Muscle of leg (tissue), 16 donors: ENCODE results near the gene ITFG2. TPM values are rescaled to one million over a fixed set of nuclear protein-coding genes. Genes with fewer than 3 reads are reported as not detected.
A peak's percentile ranks its signal among the peaks of the same experiment; 100 is the strongest.
"Not testable (repeated sequence)": the region's sequence is repeated elsewhere in the genome, so short reads cannot be mapped to it uniquely, and the experiment has no call there.

Experiments used
- DNase-seq: peaks from one replicate; pipeline ENCODE4 v3.0.0; 2013
- H3K27ac ChIP-seq: one replicate; pipeline ENCODE4 v1.5.1; 2013; ENCODE audit warnings: mild to moderate bottlenecking, low read length, control low read depth
- H3K27me3 ChIP-seq: one replicate; pipeline ENCODE4 v1.6.1; 2013; ENCODE audit warnings: low read length; ENCODE audit not compliant: control insufficient read depth, insufficient read depth
- H3K36me3 ChIP-seq: one replicate; pipeline ENCODE4 v1.6.1; 2013; ENCODE audit warnings: low read length; ENCODE audit not compliant: control insufficient read depth, insufficient read depth
- H3K4me1 ChIP-seq: one replicate; pipeline ENCODE4 v1.6.1; 2013; ENCODE audit warnings: low read length; ENCODE audit not compliant: control insufficient read depth, insufficient read depth
- H3K4me3 ChIP-seq: one replicate; pipeline ENCODE4 v1.5.1; 2013; ENCODE audit warnings: low read length, control low read depth
- H3K9me3 ChIP-seq: replicated peaks from 2 replicates; pipeline ENCODE4 v1.6.1; 2013; ENCODE audit warnings: low read depth, low read length; ENCODE audit not compliant: control insufficient read depth
- WGBS: methylation state at CpG from one replicate; pipeline ENCODE4 v1.1.5; 2013; ENCODE audit warnings: missing lambda C conversion rate; ENCODE audit not compliant: insufficient coverage; 5-methylcytosine and 5-hydroxymethylcytosine counted together
- long read RNA-seq, 11 donors: transcript quantifications; one replicate each; lab custom pipeline, GENCODE V29; 2026
- polyA plus RNA-seq, 8 donors: library from polyadenylated mRNA; unstranded; fragments of 120-200 nt; gene quantifications; one replicate each; pipeline versions ENCODE4 v1.2.1 to v1.2.3, GENCODE V29; 2013; ENCODE audit warnings: inconsistent platforms in 1 of 8, low replicate concordance in 1 of 8; ENCODE audit not compliant: insufficient read length in 8 of 8, insufficient read depth in 1 of 8
- total RNA-seq: library from RNA; stranded (reverse); fragments of 120-200 nt; gene quantifications from one replicate; pipeline ENCODE4 v1.2.4, GENCODE V29; 2013

The ITFG2 gene
- 26.5 TPM for total RNA-seq
- 10 to 100 TPM; 25.3 to 38.0 (median 31.9) TPM for polyA plus RNA-seq
- long read RNA-seq, donor 1, partial matches to known transcripts, result 0 of 4 reads
- long read RNA-seq, donor 1, other reads (novel, unspliced or antisense), result 0 of 4 reads
- long read RNA-seq, donor 2, result 0 reads
- long read RNA-seq, donor 3, transcript ITFG2-201 (12 exons, 2,361 nt), result major isoform, 5 of 7 reads
- long read RNA-seq, donor 3, partial matches to known transcripts, result 0 of 7 reads
- long read RNA-seq, donor 3, other reads (novel, unspliced or antisense), result 0 of 7 reads
- long read RNA-seq, donor 4, partial matches to known transcripts, result 0 of 4 reads
- long read RNA-seq, donor 4, other reads (novel, unspliced or antisense), result 0 of 4 reads
- long read RNA-seq, donor 5, transcript ITFG2-201 (12 exons, 2,361 nt), result major isoform, 7 of 23 reads
- long read RNA-seq, donor 5, partial matches to known transcripts, result 15 of 23 reads
- long read RNA-seq, donor 5, other reads (novel, unspliced or antisense), result 0 of 23 reads
- long read RNA-seq, donor 6, transcript ITFG2-211 (4 exons, 587 nt), result minor isoform, 5 of 18 reads
- long read RNA-seq, donor 6, transcript ITFG2-201 (12 exons, 2,361 nt), result major isoform, 8 of 18 reads
- long read RNA-seq, donor 6, partial matches to known transcripts, result 5 of 18 reads
- long read RNA-seq, donor 6, other reads (novel, unspliced or antisense), result 0 of 18 reads
- long read RNA-seq, donor 7, partial matches to known transcripts, result 5 of 7 reads
- long read RNA-seq, donor 7, other reads (novel, unspliced or antisense), result 0 of 7 reads
- long read RNA-seq, donor 8, partial matches to known transcripts, result 0 of 2 reads
- long read RNA-seq, donor 8, other reads (novel, unspliced or antisense), result 0 of 2 reads
- long read RNA-seq, donor 9, partial matches to known transcripts, result 0 of 5 reads
- long read RNA-seq, donor 9, other reads (novel, unspliced or antisense), result 0 of 5 reads
- long read RNA-seq, donor 10, partial matches to known transcripts, result 10 of 17 reads
- long read RNA-seq, donor 10, other reads (novel, unspliced or antisense), result 0 of 17 reads
- long read RNA-seq, donor 11, transcript ITFG2-201 (12 exons, 2,361 nt), result major isoform, 8 of 11 reads
- long read RNA-seq, donor 11, partial matches to known transcripts, result 0 of 11 reads
- long read RNA-seq, donor 11, other reads (novel, unspliced or antisense), result 0 of 11 reads

DNA sequence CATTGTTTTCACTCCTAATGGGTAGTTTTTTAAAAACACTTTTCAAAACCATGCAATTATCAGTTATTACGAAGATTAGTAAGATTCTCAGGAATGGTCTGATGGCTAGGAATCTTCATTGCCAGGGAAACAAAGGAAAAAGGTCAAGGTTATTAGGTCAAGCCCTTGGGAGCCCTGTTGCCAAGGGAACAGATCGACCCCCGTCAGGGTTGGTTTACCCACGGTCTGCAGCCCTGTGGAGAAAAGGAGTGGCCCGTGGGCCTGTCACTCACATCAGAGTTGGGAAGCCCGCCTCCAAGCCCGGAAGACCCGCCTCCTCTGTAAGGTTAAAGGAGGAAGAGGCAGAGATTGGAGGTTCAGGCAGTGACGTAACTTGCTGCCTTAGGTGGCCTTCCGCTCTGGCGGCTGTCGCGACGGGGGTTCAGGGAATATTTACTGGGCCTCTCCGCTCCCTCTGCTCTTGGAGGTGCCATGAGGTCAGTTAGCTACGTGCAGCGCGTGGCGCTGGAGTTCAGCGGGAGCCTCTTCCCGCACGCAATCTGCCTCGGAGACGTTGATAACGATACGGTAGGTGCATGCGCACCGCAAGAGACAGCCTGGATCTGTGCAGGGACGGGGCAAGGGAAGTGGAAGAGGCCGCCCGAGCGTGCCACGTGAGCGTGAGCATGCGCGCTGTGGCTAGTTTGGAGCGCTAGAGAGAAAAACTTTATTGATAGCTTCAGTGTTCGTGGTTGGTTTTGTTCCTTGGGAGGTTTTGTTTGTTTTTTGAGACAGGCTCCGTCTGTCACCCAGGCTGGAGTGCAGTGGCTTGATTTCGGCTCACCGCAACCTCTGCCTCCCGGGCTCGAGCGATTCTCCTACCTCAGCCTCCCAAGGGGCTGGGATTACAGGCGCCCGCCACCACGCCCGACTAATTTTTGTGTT, at the start of gene ITFG2:
ITFG2 (plus strand) TSS at position 379 of the 924 bp plus-strand sequence; CDS start at position 472, 93 bp downstream.
- peak within 1 kb of the TSS; percentile 60 for H3K4me3 ChIP-seq
- peaks cover 11% of the 10 kb centered on the region for H3K4me1 ChIP-seq
- WGBS, result under 1% methylated on average over 41 of the region's 48 CpGs
- DNase-seq, result peak; percentile 100
- H3K27ac ChIP-seq, result peak within 1 kb of the TSS; percentile 90
- peaks cover 11% of the 10 kb centered on the region for H3K36me3 ChIP-seq
- H3K9me3 ChIP-seq, result no peaks in the 10 kb centered on the region
- H3K27me3 ChIP-seq, result no peaks in the 10 kb centered on the region

- H3K27me3 ChIP-seq, result no peaks in the 10 kb centered on the region
- H3K9me3 ChIP-seq, result no peaks in the 10 kb centered on the region
- H3K27ac ChIP-seq, result no peak overlapping the region
- no peaks in the 10 kb centered on the region for H3K4me1 ChIP-seq
- no peaks in the 10 kb centered on the region for H3K36me3 ChIP-seq
- no peak overlapping the region for H3K4me3 ChIP-seq
- no peak for DNase-seq
Measured at GRCh38 chr12:2764398-2764797, 48.1 kb upstream of the ITFG2 start.

DNA sequence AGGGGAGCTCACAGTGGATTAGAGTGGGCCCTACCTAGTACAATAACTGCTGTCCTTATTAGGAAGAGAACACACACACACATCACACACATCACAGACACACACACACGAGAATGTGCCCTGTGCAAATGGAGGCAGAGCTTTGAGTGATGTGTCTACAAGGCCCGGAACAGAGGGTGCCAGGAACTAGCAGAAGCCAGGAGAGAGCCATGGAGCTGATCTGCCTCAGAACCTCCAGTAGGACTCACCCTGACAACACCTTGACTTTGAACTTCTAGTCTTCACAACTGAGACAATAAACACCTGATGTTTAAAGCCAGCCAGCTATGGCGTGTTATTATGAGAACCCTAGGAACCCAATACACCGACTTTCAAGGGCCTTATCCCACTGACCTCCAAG, 47.4 kb upstream of the ITFG2 start:
- 100% methylated on average over 1 of the region's 4 CpGs for WGBS

GRCh38 chr12:2765608-2766007, 46.9 kb upstream of the ITFG2 start:
- 92% methylated on average over 6 of the region's 6 CpGs for WGBS
- DNase-seq, result no peak
- Histone ChIP-seq H3K9me3 (no peaks in the 10 kb centered on the region), H3K27me3 (no peaks in the 10 kb centered on the region), H3K27ac (no peak overlapping the region), H3K36me3 (no peaks in the 10 kb centered on the region), H3K4me3 (no peak overlapping the region), H3K4me1 (no peaks in the 10 kb centered on the region)

More for the DNA sequence above, 47.4 kb upstream of the ITFG2 start:
- no peaks in the 10 kb centered on the region for H3K27me3 ChIP-seq
- no peak overlapping the region for H3K27ac ChIP-seq
- H3K36me3 ChIP-seq, result no peaks in the 10 kb centered on the region
- no peak overlapping the region for H3K4me3 ChIP-seq
- no peaks in the 10 kb centered on the region for H3K9me3 ChIP-seq
- no peak for DNase-seq
- no peaks in the 10 kb centered on the region for H3K4me1 ChIP-seq

DNA sequence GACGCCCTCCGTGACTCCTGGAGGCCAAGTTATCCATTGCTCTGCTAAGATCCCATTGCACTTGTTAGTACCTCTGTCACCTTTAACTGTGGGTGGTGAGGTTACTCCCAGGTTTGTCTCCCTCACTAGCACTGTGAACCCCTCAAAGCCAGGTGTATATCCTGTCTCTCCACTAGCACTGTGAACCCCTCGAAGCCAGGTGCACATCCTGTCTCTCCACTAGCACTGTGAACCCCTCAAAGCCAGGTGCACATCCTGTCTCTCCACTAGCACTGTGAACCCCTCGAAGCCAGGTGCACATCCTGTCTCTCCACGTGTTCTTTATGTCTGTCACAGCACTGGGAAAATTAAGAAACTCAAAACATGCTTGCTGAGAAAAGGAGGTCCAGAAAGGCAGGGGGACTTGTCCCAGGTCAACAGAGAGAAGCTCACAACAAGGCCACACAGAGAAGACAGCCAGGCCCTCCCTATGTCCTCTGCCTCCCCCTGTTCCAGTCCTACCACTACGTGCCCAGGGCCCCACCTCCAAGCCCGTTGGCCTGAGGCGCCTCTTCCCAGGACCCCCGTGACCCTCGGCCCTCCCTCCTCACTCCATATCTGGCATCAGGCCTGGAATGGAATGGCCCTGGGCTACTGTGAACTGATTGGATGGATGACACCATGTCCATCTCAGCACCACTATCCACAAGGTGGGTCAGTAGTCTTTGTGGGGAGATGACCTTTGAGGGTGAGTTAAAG, 44.1 kb upstream of the ITFG2 start:
- H3K27ac ChIP-seq, result no peak overlapping the region
- no peak for DNase-seq
- no peaks in the 10 kb centered on the region for H3K4me1 ChIP-seq
- H3K27me3 ChIP-seq, result no peaks in the 10 kb centered on the region
- 74% methylated on average over 3 of the region's 10 CpGs for WGBS
- H3K4me3 ChIP-seq, result no peak overlapping the region
- no peaks in the 10 kb centered on the region for H3K9me3 ChIP-seq
- H3K36me3 ChIP-seq, result no peaks in the 10 kb centered on the region

- WGBS, result 62% methylated on average over 8 of the region's 11 CpGs
- no peak for DNase-seq
- no peaks in the 10 kb centered on the region for H3K4me1 ChIP-seq
- H3K36me3 ChIP-seq, result no peaks in the 10 kb centered on the region
- no peaks in the 10 kb centered on the region for H3K27me3 ChIP-seq
- H3K9me3 ChIP-seq, result no peaks in the 10 kb centered on the region
- H3K4me3 ChIP-seq, result no peak overlapping the region
- H3K27ac ChIP-seq, result no peak overlapping the region
Measured at GRCh38 chr12:2769866-2770533, 42.5 kb upstream of the ITFG2 start.

DNA sequence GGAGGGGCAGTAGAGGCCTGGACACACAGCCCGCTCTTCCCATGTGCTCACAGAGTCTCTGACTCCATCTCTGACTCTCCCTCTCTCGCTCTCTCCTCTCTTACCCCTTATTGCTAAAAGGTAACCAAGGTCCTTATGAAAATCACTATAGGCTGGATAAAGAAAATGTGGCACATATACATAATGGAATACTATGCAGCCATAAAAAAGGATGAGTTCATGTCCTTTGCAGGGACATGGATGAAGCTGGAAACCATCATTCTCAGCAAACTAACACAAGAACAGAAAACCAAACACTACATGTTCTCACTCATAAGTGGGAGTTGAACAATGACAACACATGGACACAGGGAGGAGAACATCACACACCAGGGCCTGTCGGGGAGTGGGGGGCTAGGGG, 41.9 kb upstream of the ITFG2 start:
- H3K4me1 ChIP-seq, H3K36me3 ChIP-seq, H3K27me3 ChIP-seq, H3K27ac ChIP-seq, DNase-seq, H3K9me3 ChIP-seq, H3K4me3 ChIP-seq: not testable (repeated sequence)
- no CpG with 5 or more reads among the region's 3 CpGs for WGBS

DNA sequence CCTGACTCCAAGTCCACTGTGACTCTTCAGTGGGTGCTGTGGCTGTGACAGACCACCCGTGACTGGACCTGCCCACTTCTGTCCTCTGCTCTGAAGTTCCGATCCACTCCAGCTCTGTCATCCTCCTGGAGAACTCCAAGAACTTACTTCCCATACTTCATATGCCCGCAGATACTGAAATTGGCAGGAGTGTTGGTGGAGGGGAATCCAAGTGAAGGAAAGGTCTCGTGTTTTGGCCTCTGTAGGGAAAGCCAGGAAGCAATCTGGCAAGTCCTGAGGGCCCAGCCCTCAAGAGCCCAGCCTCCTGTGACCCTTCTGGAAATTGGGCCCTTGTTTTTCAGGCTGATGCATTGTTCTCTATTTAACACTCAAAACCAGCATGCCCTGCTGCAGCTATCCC, 40.1 kb upstream of the ITFG2 start:
- Histone ChIP-seq H3K4me3 (no peak overlapping the region), H3K27me3 (peaks cover 2% of the 10 kb centered on the region), H3K4me1 (no peaks in the 10 kb centered on the region), H3K9me3 (no peaks in the 10 kb centered on the region), H3K36me3 (no peaks in the 10 kb centered on the region), H3K27ac (no peak overlapping the region)
- 50% methylated on average over 2 of the region's 4 CpGs for WGBS
- no peak for DNase-seq
